Activated CD8-positive, alpha-beta memory T cell treated with anti-CD3 and anti-CD28 coated beads for 48 hours (primary cell): ENCODE measurements around the gene SLC7A5.
A peak's percentile ranks its signal among the peaks of the same experiment; 100 is the strongest.
"Not testable (repeated sequence)": the region's sequence is repeated elsewhere in the genome, so short reads cannot be mapped to it uniquely, and the experiment has no call there.

ENCODE experiments used
- DNase-seq, 3 experiments: peaks; one replicate each; pipeline ENCODE4 v3.0.0-alpha.2; 2020; ENCODE audit warnings: low read depth in 2 of 3, low spot score in 2 of 3

SLC7A5 gene

DNA sequence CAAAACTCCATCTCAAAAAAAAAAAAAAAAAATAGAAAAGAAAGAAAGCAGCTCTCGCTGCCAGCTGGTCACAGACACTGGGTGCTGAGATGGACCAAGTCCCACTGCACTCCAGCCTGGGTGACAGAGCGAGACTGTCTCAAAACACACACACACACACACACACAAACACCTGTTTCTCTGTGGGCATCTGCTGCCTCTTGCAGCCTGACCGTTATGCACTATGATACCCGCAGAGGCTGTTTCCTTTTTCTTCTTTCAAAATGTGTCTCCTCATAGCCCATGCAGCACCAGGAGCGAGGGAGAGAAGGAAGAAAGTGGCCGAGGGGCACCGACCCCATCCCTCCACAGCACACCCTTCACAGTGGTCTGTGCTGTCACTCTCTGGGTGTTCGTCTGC is 66.6 kb downstream of the SLC7A5 start:
- DNase-seq, result no peak

DNA sequence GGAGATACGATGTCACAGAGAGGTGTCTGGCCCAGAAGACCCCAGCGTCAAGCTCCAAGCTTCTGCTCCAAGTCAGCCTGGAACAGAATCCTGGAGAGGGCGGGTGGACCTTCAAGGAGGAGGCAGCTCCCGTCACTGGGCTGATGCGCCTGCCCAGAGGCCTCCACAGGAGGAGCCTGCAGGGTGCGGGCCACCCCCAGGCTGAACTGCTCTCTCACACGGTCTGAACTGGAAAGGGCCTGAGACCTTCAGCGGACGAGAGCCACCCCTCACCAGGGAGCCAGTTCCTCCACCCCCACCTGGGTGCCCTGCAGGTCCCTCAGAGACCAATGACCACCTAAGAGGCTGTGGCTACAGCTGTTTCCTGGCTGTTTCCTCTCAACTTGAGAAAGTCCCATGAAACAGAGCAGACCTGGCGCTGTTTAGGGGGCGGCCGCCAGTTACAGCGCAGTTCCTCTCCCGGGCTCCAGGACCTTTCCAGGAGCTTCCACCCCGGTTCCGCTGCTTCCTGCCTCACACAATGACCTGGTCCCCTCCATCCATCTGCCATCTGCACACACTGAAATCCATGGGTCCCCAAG is 67.5 kb downstream of the SLC7A5 start:
- DNase-seq, result no peak

- no peak for DNase-seq
These were observed 68.8 kb downstream of the SLC7A5 start for GRCh38 chr16:87800497-87800896.

DNA sequence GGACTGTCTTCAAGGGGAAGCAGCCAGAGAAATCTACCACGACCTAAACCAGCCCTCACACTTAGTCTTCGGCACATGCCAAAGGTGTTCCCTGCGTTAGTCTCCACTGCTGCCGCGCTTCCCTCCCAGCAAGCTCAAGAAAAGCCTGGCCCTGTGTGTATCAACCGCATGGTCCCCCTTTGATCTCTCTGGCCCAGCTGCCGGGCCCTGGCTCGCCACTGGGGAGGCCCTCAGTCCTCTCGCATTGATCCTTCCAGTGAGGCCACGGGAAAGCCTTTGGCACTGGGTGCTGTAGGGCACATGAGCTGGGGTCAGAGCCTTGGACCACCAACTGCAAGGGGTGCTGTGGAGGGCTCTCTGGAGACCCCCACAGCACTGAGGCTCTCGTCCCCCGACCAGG is 74.0 kb downstream of the SLC7A5 start:
- DNase-seq, result no peak

DNA sequence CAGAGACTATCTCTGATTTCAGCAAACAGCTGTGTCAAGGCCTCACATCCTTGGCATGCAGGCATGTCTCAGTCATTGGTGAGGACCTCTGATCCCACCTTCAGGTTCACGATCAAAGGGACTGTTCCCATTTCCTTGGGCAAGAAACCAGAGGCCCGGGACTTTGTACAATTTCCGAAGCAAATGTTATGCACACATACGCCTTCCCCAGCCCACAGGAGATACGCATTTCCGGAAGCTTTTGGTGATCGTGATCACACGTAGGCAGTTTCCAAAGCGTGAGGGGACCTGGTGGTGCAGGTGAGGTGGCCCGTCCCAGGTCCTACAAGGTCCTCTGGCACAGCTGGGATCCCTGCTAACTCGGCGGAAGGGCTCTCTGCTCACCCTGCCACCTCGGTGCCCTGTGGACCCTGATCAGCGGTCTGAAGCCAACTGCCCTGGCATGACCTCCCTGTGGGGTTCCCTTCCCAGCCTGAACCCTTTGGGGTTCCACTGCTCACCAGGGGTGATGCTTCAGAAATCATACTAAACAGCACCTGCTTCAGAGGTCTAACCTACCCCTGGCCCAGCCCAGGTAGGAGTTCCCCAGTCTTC is 74.7 kb downstream of the SLC7A5 start:
- DNase-seq, result no peak

GRCh38 chr16:87792205-87792565 is 77.1 kb downstream of the SLC7A5 start:
- DNase-seq, result no peak

DNA sequence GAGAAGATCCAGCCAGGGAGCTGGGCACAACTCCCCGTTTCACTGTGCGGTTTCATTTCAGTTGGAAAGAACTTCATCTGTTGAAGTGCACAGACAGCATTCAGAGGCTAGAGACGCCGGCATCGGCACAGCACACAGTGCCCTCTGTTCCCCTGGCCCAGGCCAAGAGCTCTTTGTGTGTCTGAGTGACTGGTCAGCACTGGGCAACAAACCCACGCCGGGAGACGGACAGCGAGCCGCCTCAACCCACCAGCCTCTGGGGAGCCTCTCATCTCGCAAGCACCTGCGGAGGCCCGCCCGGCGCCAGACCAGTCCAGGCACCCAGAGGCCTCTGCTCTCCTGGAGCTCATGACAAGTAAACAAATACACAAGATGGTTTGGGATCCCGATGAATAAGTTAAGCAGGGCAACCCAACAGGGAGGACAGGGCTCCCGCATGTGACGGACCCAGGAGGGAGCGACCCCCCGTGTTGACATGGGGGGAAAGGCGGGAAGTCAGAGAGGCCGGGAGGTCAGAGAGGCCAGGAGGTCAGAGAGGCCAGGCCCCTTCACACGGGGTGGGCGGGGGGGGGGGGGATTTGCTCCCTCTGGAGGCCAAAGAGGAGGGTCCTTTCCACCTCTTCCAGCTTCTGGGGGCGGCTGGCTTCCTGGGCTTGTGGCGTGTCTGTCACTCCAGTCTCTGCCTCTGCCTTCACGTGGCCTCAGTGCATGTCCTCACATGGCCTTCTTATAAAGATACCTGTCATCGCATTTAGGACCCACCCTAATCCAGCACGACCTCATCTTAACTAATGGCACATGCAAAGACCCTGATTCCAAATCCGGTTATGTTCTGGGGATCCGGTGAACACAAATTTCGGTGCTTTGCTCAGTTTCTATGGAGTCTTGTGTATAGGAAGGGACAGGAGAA is 77.8 kb downstream of the SLC7A5 start:
- DNase-seq, result no peak

DNA sequence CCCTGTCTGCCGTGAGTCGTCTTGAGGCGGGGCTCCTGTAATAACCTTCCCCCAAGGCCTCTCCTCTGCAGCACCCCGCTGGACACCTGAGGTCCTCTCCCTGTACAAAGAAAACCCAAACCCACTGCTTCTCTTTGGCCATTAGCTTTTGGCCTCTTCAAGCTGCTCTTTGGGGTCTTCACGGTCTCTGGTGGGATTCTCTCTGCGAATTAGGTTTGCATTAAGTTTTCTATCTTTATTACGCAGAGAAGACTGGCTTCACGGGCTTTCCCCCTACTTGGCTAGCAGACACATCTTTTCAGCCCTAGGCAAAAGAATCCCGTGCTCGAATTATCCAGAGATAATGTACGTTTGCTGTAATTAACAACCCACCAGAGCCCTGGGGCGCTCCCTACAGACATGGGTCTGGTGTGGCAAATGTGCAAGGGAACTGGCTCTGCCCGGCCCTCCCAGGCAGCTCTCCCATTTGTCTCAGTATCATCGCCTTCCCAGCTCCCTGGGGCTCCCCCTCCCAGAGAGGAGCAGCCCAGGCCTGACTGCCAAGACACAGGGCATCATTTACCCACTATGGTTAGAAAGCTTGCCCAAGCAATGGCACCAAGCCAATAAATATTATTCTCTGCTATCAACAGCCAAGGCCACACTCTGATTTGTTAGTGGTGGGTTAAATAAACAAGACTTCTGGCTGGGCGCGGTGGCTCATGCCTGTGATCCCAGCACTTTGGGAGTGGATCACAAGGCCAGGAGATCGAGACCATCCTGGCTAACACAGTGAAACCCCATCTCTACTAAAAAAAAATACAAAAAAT is 78.8 kb downstream of the SLC7A5 start:
- DNase-seq, result no peak

DNA sequence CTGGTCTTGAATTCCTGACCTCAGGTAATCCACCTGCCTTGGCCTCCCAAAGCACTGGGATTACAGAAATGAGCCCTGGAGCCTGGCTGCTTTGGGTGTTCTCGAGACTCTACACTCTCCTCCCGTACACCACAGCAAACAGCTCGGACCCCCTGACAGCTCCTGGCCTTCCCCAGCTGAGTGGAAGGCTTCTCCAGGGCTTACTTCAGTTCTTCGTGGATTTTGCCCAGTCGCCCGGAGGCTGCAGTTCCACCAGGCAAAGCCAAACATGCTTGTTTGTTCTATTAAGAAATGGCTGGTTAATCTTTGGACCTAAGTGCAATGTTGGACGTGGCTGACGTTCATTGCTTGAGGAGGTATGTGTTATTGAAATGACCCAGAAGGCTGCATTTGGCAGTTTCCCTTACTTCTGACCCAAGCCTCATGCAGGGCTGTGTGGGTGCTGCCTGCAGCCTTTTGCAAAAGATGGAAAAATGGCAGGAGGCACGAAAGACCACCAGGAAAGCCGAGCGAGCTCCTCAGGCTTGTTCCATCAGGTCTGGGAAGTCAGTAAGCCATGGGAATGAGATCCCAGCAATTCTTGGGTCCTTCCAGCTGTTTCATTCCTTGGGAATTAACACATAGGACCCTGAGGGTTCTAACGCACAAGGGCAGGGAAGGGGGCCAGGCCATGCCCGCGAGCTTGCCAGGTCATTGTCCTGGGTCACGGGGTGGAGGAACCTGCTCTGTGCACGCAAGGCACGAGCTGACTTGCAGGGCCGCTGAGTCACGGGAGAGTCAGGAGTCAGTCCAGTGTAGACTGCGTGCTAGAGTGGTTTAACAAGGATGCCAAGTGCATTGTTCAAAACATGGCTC is 79.6 kb downstream of the SLC7A5 start:
- no peak for DNase-seq

DNA sequence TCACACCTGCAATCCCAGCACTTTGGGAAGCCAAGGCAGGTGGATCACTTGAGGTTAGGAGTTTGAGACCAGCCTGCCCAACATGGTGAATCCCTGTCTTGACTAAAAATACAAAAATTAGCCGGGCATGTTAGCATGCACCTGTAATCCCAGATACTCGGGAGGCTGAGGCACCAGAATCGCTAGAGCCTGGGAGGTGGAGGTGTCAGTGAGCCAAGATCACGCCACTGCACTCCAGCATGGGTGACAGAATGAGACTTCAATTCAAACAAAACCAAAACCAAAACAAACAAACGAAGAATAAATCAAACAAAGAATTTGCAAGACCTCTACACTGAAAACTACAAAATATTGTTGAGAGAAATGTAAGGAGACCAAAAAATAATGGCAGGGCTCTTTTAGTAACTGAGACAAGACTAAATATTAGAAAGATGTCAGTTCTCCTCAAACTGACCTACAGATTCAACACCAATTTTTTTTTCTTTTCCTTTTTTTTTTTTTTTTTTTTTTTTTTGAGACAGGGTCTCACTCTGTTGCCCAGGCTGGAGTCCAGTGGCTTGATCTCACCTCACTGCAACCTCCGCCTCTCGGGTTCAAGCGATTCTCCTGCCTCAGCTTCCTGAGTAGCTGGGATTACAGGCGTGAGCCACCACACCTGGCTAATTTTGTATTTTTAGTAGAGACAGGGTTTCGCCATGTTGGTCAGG is 80.4 kb downstream of the SLC7A5 start:
- DNase-seq, result not testable (repeated sequence)

DNA sequence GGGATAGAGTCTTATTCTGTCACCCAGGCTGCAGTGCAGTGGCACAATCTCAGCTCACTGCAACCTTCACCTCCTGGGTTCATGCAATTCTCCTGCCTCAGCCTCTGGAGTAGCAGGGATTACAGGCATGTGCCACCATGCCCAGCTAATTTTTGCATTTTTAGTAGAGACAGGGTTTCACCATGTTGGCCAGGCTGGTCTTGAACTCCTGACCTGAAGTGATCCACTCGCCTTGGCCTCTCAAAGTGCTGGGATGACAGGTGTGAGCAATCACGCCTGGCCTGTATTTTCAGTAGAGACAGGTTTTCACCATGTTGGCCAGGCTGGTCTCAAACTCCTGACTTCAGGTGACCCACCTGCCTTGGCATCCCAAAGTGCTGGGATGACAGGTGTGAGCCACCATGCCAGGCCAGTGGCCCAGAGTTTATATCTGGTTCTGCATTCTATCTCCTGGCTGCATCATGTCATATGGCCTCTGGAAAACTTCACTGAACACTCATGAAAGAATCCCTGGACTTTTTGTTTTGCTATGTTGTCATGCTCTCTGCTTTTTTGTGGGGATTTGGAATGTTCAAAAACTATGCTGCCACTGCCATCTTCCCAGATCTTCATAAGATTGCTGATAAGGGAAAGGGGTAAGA is 81.7 kb downstream of the SLC7A5 start:
- DNase-seq, result not testable (repeated sequence)

- DNase-seq, result no peak
These were observed 84.5 kb downstream of the SLC7A5 start for GRCh38 chr16:87784812-87785211.

- no peak for DNase-seq
These were observed 87.3 kb downstream of the SLC7A5 start for GRCh38 chr16:87782033-87782432.

DNA sequence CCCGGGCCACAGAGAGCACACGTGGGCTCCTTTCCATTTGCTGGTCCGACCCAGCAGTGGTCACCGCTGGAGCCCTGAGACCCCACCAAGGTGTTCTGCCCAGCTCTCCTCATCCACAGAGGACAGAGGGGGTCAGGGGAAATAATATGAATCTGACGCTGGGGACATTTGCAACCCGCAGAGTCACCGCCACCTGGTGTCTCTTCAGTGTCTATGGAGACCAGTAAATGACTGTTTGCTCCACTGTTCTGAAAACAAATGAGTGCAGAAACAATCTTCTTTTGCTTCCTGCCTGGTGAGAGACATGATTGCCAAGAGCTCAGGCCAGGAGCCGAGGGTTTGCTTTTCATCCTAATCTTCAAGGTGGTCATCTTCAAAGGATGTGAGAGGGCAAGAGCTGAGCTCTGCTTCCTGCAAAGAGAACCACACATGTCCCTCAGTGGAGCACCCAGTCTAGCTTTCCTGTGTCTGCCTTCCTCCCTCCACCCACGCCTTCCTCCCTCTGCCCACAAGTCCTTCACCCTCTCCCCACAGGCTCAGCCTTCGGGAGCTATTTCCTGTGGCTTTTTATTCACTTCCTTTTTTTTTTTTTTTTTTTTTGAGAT is 88.8 kb downstream of the SLC7A5 start:
- DNase-seq, result peak; percentile 15 to 54 (median 29)
